ENCODE measurements around the gene SFXN2.
"Not testable (repeated sequence)": the region's sequence is repeated elsewhere in the genome, so short reads cannot be mapped to it uniquely, and the experiment has no call there.

The SFXN2 gene

GRCh38 chr10:102758240-102758932 is 44.0 kb downstream of the SFXN2 start:
- no peak for DNase-seq

- DNase-seq = not testable (repeated sequence)
These were observed 44.5 kb downstream of the SFXN2 start for GRCh38 chr10:102758933-102759262.

- DNase-seq = no peak
These were observed 45.2 kb downstream of the SFXN2 start for GRCh38 chr10:102759497-102760210.

DNA sequence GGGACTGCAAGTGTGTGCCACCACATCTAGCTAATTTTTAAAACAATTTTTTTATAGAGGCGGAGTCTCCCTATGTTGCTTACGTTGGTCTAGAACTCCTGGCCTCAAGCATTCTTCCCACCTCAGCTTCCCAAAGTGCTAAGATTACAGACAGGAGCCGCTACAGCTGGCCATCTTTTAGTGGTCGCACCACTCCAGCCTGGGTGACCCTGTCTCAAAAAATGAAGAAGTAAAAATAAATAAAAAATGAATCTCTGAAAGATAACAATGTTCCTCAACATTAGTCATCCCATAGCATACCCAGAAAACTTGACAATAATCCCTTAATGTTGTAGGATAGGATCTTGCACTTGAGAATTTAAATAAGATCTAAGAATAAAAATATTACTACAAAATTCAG is 47.5 kb downstream of the SFXN2 start:
- DNase-seq = no peak

DNA sequence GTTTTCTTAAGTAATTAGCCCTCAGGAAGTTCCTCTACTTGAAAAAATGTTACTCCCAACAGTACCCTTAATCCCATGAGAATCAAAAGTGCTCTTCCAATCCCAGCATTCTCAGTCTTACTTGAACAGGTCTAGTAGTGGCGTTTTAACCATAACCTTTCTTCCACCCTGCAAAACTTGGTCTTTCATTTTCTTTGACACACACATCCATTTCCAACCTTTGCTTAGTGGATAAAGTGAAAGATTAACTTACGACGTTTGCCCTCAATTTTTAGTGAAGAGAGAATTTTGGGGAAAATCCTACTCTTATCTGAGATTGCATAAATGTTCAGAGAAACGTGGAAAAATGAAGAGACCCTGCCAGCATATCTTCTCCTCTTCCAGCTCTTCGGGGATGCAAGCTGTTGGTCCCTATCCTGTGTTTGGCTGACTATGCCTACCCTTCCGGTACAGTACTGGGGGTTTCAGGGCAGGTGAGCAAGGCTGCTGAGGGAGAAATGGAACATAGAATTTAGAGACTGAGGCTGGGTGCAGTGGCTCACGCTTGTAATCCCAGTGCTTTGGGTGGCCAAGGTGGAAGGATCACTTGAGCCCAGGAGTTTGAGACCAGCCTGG is 48.1 kb downstream of the SFXN2 start:
- no peak for DNase-seq

GRCh38 chr10:102763037-102763607 is 48.7 kb downstream of the SFXN2 start:
- DNase-seq = no peak

- no peak for DNase-seq
These were observed 50.2 kb downstream of the SFXN2 start for GRCh38 chr10:102764470-102765161.

GRCh38 chr10:102765336-102765735 is 50.9 kb downstream of the SFXN2 start:
- no peak for DNase-seq

DNA sequence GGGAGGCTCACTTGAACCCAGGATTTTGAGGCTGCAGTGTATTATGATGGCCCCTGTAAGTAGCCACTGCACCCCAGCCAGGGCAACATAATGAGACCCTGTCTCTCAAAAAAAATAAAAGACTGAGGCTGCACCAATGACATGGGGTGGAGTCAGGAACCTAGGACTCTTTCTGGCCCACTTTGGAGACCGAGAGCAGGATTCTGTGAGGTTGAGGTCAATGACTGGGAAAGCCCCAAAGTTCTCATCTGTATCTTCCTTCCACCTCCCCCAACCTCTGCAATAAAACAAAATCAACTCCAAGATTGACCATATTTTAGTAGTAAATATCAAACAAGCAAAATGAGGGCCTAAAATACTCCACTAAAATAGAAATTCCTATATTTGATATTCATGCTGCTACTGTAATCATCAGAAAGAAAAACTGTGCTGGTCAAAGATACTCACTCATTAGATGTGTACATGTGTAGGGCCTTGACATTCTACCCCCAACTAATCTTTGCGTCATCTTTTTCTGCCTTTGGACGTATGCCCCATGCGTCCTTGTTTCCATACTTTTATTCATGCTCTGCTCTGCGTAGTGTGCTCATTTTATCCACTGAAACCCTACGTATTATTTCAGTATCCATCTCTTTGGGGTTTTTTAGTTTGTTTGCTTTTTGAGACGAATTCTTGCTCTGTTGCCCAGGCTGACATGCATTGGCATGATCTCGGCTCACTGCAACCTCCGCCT is 53.2 kb downstream of the SFXN2 start:
- no peak for DNase-seq

GRCh38 chr10:102769375-102770107 is 55.1 kb downstream of the SFXN2 start:
- DNase-seq = no peak

DNA sequence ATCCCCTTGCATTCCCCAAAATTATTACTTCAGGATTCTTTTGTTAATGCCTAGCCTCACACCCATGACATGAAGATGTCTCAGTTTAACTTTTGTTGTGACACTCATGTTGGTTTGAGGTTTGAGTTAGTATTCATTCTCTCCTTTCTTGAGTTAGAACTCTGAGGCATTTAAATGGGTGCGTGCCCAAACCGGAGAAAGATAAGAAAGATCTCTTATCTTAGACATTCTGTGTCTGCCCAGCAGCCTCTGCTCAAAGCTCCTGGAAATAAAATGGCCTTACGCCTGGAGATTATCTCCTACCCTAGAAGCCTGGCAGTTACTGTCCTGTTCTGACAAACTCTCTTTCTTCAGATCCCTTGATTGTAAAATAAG is 55.7 kb downstream of the SFXN2 start:
- no peak for DNase-seq

DNA sequence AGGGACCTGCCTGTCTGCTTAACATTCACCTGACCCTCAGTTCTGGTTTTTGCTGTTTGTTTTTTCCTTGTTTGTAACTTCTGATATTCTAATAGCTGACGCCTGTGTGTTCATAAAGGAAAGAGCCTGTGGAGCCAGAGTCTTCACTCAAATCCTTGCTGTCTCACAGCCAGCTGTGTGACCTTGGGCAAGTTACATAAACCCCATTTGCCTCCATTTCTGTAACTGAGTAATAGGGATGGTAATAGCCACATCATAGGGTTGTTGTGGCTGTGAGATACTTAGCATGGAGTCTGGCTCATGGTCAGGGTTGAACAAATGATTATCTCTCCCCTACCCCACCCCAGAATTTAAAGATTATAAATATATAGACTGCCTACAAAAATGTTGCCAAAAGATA is 56.4 kb downstream of the SFXN2 start:
- no peak for DNase-seq

- no peak for DNase-seq
These were observed 58.9 kb downstream of the SFXN2 start for GRCh38 chr10:102773320-102773719.

DNA sequence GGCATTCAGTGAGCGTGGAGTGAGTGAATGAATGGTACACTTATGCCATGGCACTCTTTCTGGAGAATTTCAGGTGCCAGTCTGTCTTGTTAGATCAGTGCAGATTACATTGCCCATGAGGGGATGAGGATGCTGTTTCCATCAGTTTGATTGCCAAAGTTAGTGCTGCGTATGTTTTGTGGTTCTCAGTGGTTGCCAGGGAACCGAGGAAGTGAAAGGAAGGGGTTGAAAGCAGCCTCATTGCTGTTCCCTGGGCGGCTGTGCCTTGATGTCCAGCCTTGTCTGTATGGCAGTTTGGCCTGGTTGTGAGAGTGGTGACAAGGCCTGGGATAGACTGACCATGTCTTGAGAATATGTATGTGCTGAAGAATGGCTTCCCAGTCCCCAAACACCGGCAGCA is 59.5 kb downstream of the SFXN2 start:
- DNase-seq = no peak

- no peak for DNase-seq
These were observed 60.9 kb downstream of the SFXN2 start for GRCh38 chr10:102775201-102775934.

GRCh38 chr10:102775935-102776669 is 61.7 kb downstream of the SFXN2 start:
- DNase-seq = no peak

- no peak for DNase-seq
These were observed 62.5 kb downstream of the SFXN2 start for GRCh38 chr10:102776779-102777456.

- no peak for DNase-seq
These were observed 63.4 kb downstream of the SFXN2 start for GRCh38 chr10:102777711-102778453.

- DNase-seq = no peak
These were observed 64.3 kb downstream of the SFXN2 start for GRCh38 chr10:102778781-102779180.

Data from NCI-H2081 (cell line).